H1 (cell line): Measurements from ENCODE around the gene ZGRF1. TPM values are rescaled to one million over a fixed set of nuclear protein-coding genes. Genes with fewer than 3 reads are reported as not detected.

Experiments used
- ASH2L ChIP-seq: fragments of 200-600, 300-600 bp; sonication (generic); IDR thresholded peaks from one replicate; pipeline ENCODE4 v1.7.1; 2017; ENCODE audit warnings: low read length
- CHD7 ChIP-seq: fragments of 300-600 bp; sonication (generic); IDR thresholded peaks from 2 replicates; pipeline ENCODE4 v1.7.1; 2012; ENCODE audit warnings: low read length, moderate library complexity, mild to moderate bottlenecking, inconsistent platforms; ENCODE audit not compliant: insufficient replicate concordance
- CTCF ChIP-seq, 3 experiments: IDR thresholded peaks; 1 replicate in 2 of 3; 2 replicates in 1 of 3; pipeline versions ENCODE4 v1.5.1 to v1.6.1; 2011; ENCODE audit warnings: low read length in 3 of 3, mild to moderate bottlenecking in 3 of 3, inconsistent platforms in 2 of 3, low read depth in 1 of 3, moderate library complexity in 1 of 3; ENCODE audit not compliant: insufficient read depth in 1 of 3; ENCODE audit errors: control extremely low read depth in 1 of 3
- FOSL1 ChIP-seq: IDR thresholded peaks from 2 replicates; pipeline ENCODE4 v1.6.1; 2011; ENCODE audit warnings: mild to moderate bottlenecking, low read depth, low read length, moderate library complexity; ENCODE audit not compliant: insufficient read depth
- KDM4A ChIP-seq: IDR thresholded peaks from one replicate; pipeline ENCODE4 v1.7.1; 2012; ENCODE audit warnings: low read depth, mild to moderate bottlenecking, moderate library complexity, low read length, inconsistent platforms; ENCODE audit not compliant: severe bottlenecking
- SAP30 ChIP-seq: fragments of 300-600 bp; sonication (generic); IDR thresholded peaks from 2 replicates; pipeline ENCODE4 v1.7.1; 2012; ENCODE audit warnings: low read length, moderate library complexity, mild to moderate bottlenecking, inconsistent platforms; ENCODE audit not compliant: insufficient read depth, insufficient replicate concordance
- SIN3A ChIP-seq, 2 experiments: IDR thresholded peaks in 1 of 2; conservative IDR thresholded peaks in 1 of 2; 2 replicates each; pipeline ENCODE4 v1.6.1; 2011 to 2012; ENCODE audit warnings: low read length in 2 of 2, improper control_type of control experiment in 1 of 2, low read depth in 1 of 2, mild to moderate bottlenecking in 1 of 2
- polyA plus RNA-seq, 7 experiments: library from polyadenylated mRNA; depleted of rRNA in 3 of 7; stranded (reverse) in 5 of 7; unstranded in 2 of 7; fragments of >200 nt in 5 of 7; fragments of 200-250 nt in 2 of 7; gene quantifications; 1 replicate in 5 of 7; 2 replicates in 1 of 7; 4 replicates in 1 of 7; pipeline versions ENCODE4 v1.2.1 to v1.2.3, GENCODE V29; 2011 to 2013; ENCODE audit warnings: missing spikeins in 2 of 7, mixed read lengths in 2 of 7
- total RNA-seq: library from RNA; stranded (reverse); fragmentation: NEBNext Ultra II Directional; extraction: Animal tissue kit (Norgen Biotek cat#: 25700); gene quantifications from 2 replicates; pipeline ENCODE4 v1.2.1, GENCODE V29; 2021

The ZGRF1 gene
- total and polyA plus RNA-seq, 2 of the 8 experiments (the other 6 are each of a cell fraction or from before 2014, with no cell fraction given) = 12.0 to 44.6 TPM

GRCh38 chr4:112514647-112515197, 122.0 kb downstream of the ZGRF1 start (continued):
- TF ChIP-seq CHD7 (no peak), FOSL1 (no peak), SAP30 (no peak), CTCF (IDR thresholded peaks at IDR 0.05; ENCODE audit: control extremely low read depth in 1 of 3, insufficient read depth in 1 of 3, low read depth in 1 of 3, low read length in 3 of 3) (peak in 2 of 3 experiments; percentile 1 to 43; a peak in 2 of 4 replicates), KDM4A (no peak), ASH2L (peak; percentile 34), SIN3A (conservative IDR thresholded peaks at IDR 0.05 in 1 of 2, IDR thresholded peaks at IDR 0.05 in 1 of 2; ENCODE audit: low read depth in 1 of 2, low read length in 2 of 2) (no peak; a peak in 1 of 4 replicates)
